Raji (cell line): Measurements from ENCODE around the gene NRF1.

Source experiments
- POLR2A ChIP-seq: IDR thresholded peaks from 2 replicates; pipeline ENCODE4 v1.6.1; 2011; ENCODE audit warnings: low read depth, low read length, control low read depth; ENCODE audit not compliant: insufficient read depth

The NRF1 gene

DNA sequence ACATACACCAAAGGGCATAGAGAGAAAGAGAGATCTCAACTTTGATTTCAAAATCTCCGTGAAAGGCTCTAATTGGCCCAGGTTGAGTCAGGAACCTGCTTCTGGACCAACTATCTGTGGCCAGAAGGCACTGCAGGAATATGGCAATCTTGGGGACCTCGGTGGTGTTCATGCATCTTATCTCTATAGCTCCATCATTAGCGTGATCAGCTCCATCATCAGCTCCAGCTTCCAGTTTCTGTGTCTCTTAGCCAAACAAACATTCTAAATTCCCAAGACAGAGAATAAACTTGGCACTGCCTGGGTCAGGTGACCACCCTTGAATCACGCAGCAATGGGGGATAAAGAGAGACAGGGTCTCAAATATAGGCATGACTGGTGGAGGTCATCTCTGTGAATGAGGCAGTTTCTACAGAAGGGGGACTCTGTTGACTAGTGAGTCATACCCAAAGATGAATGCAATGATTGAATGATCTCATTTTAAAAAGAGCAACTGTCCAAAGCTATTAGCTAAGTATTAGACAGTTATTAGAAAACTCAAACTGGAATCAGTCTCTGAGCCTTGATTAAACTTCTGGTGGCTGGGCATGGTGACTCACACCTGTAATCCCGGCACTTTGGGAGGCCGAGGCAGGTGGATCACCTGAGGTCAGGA is 5.4 kb upstream of the NRF1 start:
- TF ChIP-seq POLR2A, result no peak

DNA sequence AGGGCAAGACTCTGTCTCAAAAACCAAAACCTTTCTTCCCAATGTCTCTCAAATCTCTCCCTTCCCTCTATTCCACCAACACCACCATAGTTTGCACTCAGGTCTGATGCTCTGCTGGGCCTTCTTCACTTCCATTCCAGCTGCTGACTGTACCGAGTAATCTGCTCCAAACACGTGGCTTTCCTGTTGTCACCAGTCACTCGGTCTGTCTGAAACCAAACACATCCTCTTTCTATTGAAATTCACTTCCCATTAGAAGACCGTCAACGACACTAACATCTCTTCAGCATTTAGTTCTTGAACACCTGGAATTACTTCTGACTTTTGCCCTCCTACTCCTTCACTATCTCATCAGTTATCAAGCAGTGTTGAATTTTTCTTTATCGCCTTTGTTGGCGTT is 4.7 kb upstream of the NRF1 start:
- TF ChIP-seq POLR2A, result no peak

GRCh38 chr7:129607471-129608120 is 3.9 kb upstream of the NRF1 start:
- no peak for TF ChIP-seq POLR2A

DNA sequence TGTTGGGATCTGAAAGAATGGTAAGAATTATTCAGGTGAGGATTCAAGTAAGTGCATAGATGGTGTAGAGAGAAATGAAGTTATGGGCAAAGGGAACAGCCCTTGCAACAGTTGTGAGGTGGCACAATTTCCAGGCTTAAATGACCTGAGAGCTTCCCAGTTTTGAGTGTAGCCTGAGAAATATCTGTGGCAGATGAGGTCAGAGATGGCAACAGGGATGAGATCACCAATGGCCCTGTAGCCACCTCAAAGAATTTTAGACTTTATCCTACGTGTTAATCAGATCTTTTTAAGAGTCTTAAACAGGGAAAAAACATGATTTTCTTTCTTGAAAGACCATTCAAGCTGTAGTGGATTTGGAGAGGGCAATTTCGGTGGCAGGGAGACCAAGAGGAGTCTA is 1.9 kb upstream of the NRF1 start:
- TF ChIP-seq POLR2A, result no peak

- TF ChIP-seq POLR2A, result no peak
Observed at GRCh38 chr7:129610709-129611245, 743 bp upstream of the NRF1 start.

DNA sequence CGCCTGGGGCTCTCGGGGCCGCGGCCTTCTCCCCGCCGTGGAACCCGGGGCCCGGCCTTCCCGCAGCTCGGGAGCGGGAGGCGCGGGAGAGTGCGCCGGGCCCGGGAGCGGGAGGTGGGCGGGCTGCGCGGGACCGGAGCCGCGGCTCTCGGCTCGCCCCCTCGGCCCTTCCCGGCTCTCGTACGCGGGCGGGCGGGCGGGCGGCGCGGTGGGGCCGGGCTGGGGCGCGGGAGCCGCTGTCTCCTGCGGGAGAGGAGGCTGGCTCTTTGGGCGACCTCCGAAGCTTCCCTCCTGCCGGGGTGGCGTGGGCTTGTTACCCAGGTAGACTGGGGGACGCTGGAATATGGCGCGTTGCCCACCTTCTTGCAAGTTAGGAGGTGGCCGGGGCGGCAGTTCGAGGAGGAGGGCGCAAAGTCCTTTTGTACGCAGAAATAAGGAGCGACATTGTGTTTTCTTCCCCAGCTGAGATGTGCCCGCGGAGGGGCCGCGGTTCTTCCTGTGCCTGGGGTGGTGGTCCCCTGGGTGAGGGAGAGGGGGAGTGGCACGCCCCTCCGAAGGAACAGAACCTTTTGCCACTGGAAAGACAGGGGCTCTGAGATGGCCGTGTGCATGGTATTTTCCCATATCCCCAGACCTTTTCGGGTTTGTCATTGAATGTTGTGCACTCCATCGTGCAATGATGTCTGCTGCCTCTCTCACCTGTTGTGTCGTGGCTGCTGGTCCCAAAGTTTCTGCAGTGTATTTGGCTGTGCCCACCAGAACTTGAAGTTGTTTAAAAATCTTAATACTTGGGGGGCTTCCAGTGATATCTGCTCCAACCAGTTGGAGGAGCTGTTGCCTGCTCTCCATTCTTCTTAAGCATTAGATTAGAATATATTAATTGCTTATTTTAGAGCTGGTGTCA is 844 bp downstream of the NRF1 start:
- TF ChIP-seq POLR2A, result no peak

DNA sequence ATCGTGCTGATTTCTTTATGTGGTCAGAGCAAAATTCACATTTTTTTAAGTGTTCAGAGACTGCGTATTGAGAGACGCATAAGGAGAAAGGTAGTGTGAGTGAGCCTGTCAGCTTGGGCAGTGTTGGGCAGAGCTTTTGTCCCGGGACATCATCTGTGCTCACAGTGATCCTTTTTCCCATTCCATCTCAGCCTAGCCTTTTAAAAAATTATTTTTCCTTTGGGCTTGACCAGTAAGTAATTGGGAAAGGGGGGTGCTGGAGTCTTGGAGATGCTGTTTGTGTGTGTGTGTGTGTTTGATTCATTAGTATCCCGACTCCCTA is 1.5 kb downstream of the NRF1 start:
- TF ChIP-seq POLR2A, result no peak

GRCh38 chr7:129615018-129615417 is 3.5 kb downstream of the NRF1 start:
- no peak for TF ChIP-seq POLR2A

GRCh38 chr7:129616530-129616929 is 5.0 kb downstream of the NRF1 start:
- no peak for TF ChIP-seq POLR2A

DNA sequence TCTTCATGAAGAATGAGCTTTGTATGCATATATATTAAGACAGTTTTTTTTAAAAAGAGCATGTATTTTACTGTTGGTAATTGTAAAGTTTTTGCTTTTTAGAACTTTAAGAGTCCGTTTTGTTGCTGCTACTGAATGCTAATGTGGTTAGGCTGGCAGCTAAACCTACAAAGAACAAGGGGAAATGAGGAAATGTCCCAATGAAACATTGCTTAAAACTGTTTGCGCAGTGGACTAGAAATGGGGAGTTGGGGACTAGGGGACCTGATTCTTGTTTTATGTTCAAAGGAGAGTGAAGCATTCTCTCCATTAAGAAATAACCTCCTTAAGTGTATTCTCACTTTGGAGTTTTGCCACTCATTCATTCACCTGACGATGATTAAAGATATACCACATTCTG is 5.7 kb downstream of the NRF1 start:
- no peak for TF ChIP-seq POLR2A

- no peak for TF ChIP-seq POLR2A
Observed at GRCh38 chr7:129617652-129618051, 6.1 kb downstream of the NRF1 start.

DNA sequence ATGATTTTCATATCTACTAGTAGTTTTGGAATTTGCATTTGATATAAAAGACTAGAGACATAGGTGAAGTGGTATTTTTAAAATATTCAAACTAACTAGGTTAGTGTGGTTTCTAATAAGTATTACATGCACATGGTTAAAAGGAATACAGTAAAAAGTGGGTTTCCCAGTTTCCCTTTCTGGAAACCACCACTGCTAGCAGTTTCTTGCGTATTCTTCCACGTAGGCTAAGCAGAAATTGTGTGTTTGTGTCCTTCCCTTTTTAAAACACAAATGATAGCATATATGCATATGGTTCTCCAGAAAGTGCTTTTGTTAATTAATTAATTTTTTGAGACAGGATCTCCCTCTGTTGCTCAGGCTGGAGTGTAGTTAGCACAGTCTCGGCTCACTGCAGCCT is 15.4 kb downstream of the NRF1 start:
- no peak for TF ChIP-seq POLR2A

GRCh38 chr7:129630341-129630740 is 18.8 kb downstream of the NRF1 start:
- TF ChIP-seq POLR2A, result no peak

GRCh38 chr7:129634361-129635034 is 23.0 kb downstream of the NRF1 start:
- no peak for TF ChIP-seq POLR2A

DNA sequence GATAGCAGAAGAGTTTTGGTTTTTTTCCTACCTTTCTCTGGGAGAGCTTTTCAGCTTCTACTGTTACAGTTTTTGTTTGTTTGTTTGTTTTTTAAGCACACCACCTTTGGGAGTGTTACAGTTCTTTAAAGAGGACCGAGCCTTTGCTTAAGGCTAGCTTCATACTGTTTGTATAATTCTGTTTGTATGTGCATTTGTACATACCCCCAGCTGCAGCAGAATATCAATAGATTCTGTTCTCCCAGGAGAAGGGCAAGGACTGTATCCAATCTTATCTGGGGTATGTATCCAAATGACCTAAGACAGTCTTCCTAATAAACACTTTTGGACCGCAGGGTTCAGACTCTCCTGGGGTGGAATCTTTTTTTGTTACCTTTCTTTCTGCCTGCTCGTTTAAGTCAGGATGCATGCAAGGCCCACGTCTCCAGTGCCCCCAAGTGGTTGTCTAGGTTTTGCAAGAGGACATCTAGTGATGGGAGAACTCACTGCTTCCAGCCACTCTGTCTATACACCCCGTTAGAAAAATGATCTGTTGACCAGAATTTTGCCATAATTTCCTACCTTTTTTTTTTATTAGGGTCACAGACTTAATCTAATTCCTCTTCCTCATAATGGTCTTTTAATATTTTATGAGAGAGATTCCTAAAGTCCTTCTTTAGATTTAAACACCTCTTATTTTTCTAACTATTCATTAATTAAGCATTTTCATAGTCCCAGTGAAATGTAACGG is 23.9 kb downstream of the NRF1 start:
- no peak for TF ChIP-seq POLR2A
